Activated CD4-positive, alpha-beta T cell treated with anti-CD3 and anti-CD28 coated beads for 24 hours (primary cell): ENCODE results near the gene PPM1E.
"Not testable (repeated sequence)": the region's sequence is repeated elsewhere in the genome, so short reads cannot be mapped to it uniquely, and the experiment has no call there.

ENCODE experiments used
- DNase-seq, 2 donors: peaks; one replicate each; pipeline ENCODE4 v3.0.0-alpha.2; 2020; ENCODE audit warnings: low read depth in 2 of 2

The PPM1E gene

GRCh38 chr17:58840820-58841612 lies 85.4 kb downstream of the PPM1E start:
- no peak for DNase-seq

GRCh38 chr17:58846413-58846812 lies 90.8 kb downstream of the PPM1E start:
- not testable (repeated sequence) for DNase-seq

GRCh38 chr17:58850106-58850505 lies 94.5 kb downstream of the PPM1E start:
- DNase-seq: not testable (repeated sequence)

- no peak for DNase-seq
Observed at GRCh38 chr17:58865301-58865700, 109.6 kb downstream of the PPM1E start.

- DNase-seq: no peak
Observed at GRCh38 chr17:58870747-58871146, 115.1 kb downstream of the PPM1E start.

- DNase-seq: no peak
Observed at GRCh38 chr17:58873926-58874325, 118.3 kb downstream of the PPM1E start.

- no peak for DNase-seq
Observed at GRCh38 chr17:58875261-58875660, 119.6 kb downstream of the PPM1E start.

GRCh38 chr17:58884161-58884560 lies 128.5 kb downstream of the PPM1E start:
- no peak for DNase-seq

- no peak for DNase-seq
Observed at GRCh38 chr17:58886514-58886913, 130.9 kb downstream of the PPM1E start.

GRCh38 chr17:58889928-58890327 lies 134.3 kb downstream of the PPM1E start:
- DNase-seq: no peak

- DNase-seq: no peak
Observed at GRCh38 chr17:58899191-58899590, 143.5 kb downstream of the PPM1E start.

GRCh38 chr17:58902322-58902721 lies 146.7 kb downstream of the PPM1E start:
- DNase-seq: no peak

GRCh38 chr17:58911741-58912343 lies 156.2 kb downstream of the PPM1E start:
- DNase-seq: no peak

GRCh38 chr17:58913552-58913951 lies 157.9 kb downstream of the PPM1E start:
- DNase-seq: no peak

GRCh38 chr17:58913971-58914769 lies 158.5 kb downstream of the PPM1E start:
- no peak for DNase-seq

GRCh38 chr17:58917228-58917627 lies 161.6 kb downstream of the PPM1E start:
- DNase-seq: no peak

- DNase-seq: no peak
Observed at GRCh38 chr17:58918072-58918471, 162.4 kb downstream of the PPM1E start.

GRCh38 chr17:58918884-58919283 lies 163.2 kb downstream of the PPM1E start:
- no peak for DNase-seq

- no peak for DNase-seq
Observed at GRCh38 chr17:58920773-58921172, 165.1 kb downstream of the PPM1E start.

- no peak for DNase-seq
Observed at GRCh38 chr17:58932956-58933355, 177.3 kb downstream of the PPM1E start.

GRCh38 chr17:58936295-58936694 lies 180.6 kb downstream of the PPM1E start:
- DNase-seq: no peak

GRCh38 chr17:58944166-58944565 lies 188.5 kb downstream of the PPM1E start:
- no peak for DNase-seq

- DNase-seq: no peak
Observed at GRCh38 chr17:58947411-58947810, 191.8 kb downstream of the PPM1E start.
